Endothelial cell of umbilical vein (primary cell): ENCODE results near the gene SPDYE6. TPM values are rescaled to one million over a fixed set of nuclear protein-coding genes. Genes with fewer than 3 reads are reported as not detected.

Experiments
- BruUV-seq: library from RNA; stranded (reverse); fragments of 400-500 nt; replicated peaks from 2 replicates; lab custom pipeline; 2021; lab: Mats Ljungman, UMichigan
- CTCF ChIA-PET: fragments of 300-600, 350-600 bp; sonication (Branson Sonifier 250); formaldehyde crosslinking; loops from one replicate; lab custom pipeline; 2021; ENCODE audit warnings: antibody characterized with exemption, inconsistent platforms; lab: Charles Lee
- POLR2A ChIA-PET: fragments of 300-600, 350-600 bp; sonication (Branson Sonifier 250); formaldehyde crosslinking; loops from one replicate; lab custom pipeline; 2021; ENCODE audit warnings: antibody characterized with exemption, inconsistent platforms; lab: Charles Lee
- DNase-seq: peaks from one replicate; pipeline ENCODE4 v3.0.0-alpha.2; 2011; ENCODE audit warnings: low read depth, low spot score
- FAIRE-seq: peaks from 2 replicates; lab custom pipeline; 2011; peaks lifted over from hg19 to GRCh38; lab: Jason Lieb, UNC
- H2AFZ ChIP-seq: 2 replicates; pipeline ENCODE4 v1.6.0; 2012; ENCODE audit warnings: low read depth, low read length, control low read depth, inconsistent platforms
- H3K27ac ChIP-seq: 2 replicates; pipeline ENCODE4 v1.5.1; 2011; ENCODE audit warnings: low read depth, mild to moderate bottlenecking, control low read depth, low read length, moderate library complexity; ENCODE audit not compliant: insufficient read depth
- H3K27me3 ChIP-seq, 2 experiments: 2 replicates each; pipeline versions ENCODE4 v1.6.0 to v1.6.1; 2011; ENCODE audit warnings: low read length in 2 of 2, mixed read lengths in 1 of 2; ENCODE audit not compliant: control insufficient read depth in 2 of 2, insufficient read depth in 2 of 2
- H3K36me3 ChIP-seq, 2 experiments: 2 replicates in 1 of 2; 3 replicates in 1 of 2; pipeline ENCODE4 v1.5.1; 2011; ENCODE audit warnings: low read length in 2 of 2, mild to moderate bottlenecking in 1 of 2, moderate library complexity in 1 of 2; ENCODE audit not compliant: control insufficient read depth in 2 of 2, insufficient read depth in 2 of 2; ENCODE audit errors: extremely low read depth in 1 of 2
- H3K4me1 ChIP-seq: 3 replicates; pipeline ENCODE4 v1.5.1; 2011; ENCODE audit warnings: mild to moderate bottlenecking, low read length; ENCODE audit not compliant: control insufficient read depth, insufficient read depth; ENCODE audit errors: extremely low read depth
- H3K4me2 ChIP-seq: 2 replicates; pipeline ENCODE4 v1.6.1; 2011; ENCODE audit warnings: low read length, control low read depth, mixed read lengths; ENCODE audit not compliant: insufficient read depth
- H3K4me3 ChIP-seq, 3 experiments: fragments of 200-600 bp in 1 of 3; sonication (generic), shearing (Covaris generic) in 1 of 3; replicated peaks in 1 of 3; 2 replicates each; pipeline ENCODE4 v1.5.1; 2011 to 2016; ENCODE audit warnings: control low read depth in 3 of 3, low read length in 3 of 3, mild to moderate bottlenecking in 2 of 3, inconsistent platforms in 1 of 3, low read depth in 1 of 3, moderate library complexity in 1 of 3; ENCODE audit not compliant: insufficient read depth in 1 of 3
- H3K79me2 ChIP-seq: 2 replicates; pipeline ENCODE4 v1.6.0; 2012; ENCODE audit warnings: low read length, inconsistent platforms; ENCODE audit not compliant: control insufficient read depth, insufficient read depth
- H3K9ac ChIP-seq: replicated peaks from 2 replicates; pipeline ENCODE3; 2011; ENCODE audit warnings: low read length, control low read depth; ENCODE audit not compliant: insufficient read depth; ENCODE audit errors: extremely low read depth
- H3K9me1 ChIP-seq: replicated peaks from 3 replicates; pipeline ENCODE4 v1.6.0; 2011; ENCODE audit warnings: mild to moderate bottlenecking, low read length; ENCODE audit not compliant: control insufficient read depth, insufficient read depth; ENCODE audit errors: extremely low read depth
- H3K9me3 ChIP-seq: replicated peaks from 2 replicates; pipeline ENCODE4 v1.5.1; 2012; ENCODE audit warnings: low read length, inconsistent platforms; ENCODE audit not compliant: control insufficient read depth, insufficient read depth
- H4K20me1 ChIP-seq: replicated peaks from 2 replicates; pipeline ENCODE3; 2011; ENCODE audit warnings: mild to moderate bottlenecking, low read length; ENCODE audit not compliant: control insufficient read depth, insufficient read depth; ENCODE audit errors: extremely low read depth
- CTCF ChIP-seq, 2 donors: IDR thresholded peaks; 1 replicate in 1 of 2; 2 replicates in 1 of 2; pipeline ENCODE4 v1.5.1; 2011; ENCODE audit warnings: low read length in 2 of 2, mild to moderate bottlenecking in 2 of 2, moderate library complexity in 2 of 2, control low read depth in 1 of 2, inconsistent platforms in 1 of 2, low read depth in 1 of 2; ENCODE audit not compliant: insufficient read depth in 1 of 2; ENCODE audit errors: extremely low read depth in 1 of 2
- EZH2 ChIP-seq: IDR thresholded peaks from 2 replicates; pipeline ENCODE4 v1.6.1; 2012; ENCODE audit warnings: borderline replicate concordance, low read depth, mild to moderate bottlenecking, moderate library complexity, low read length, inconsistent platforms; ENCODE audit not compliant: severe bottlenecking
- FOS ChIP-seq: IDR thresholded peaks from 2 replicates; pipeline ENCODE4 v1.6.1; 2011; ENCODE audit warnings: mild to moderate bottlenecking, low read length, moderate library complexity, borderline replicate concordance; ENCODE audit not compliant: insufficient read depth
- GATA2 ChIP-seq: IDR thresholded peaks from 2 replicates; pipeline ENCODE4 v1.7.0; 2011; ENCODE audit warnings: low read depth, mild to moderate bottlenecking, moderate library complexity, mixed read lengths, low read length; ENCODE audit not compliant: insufficient read length, insufficient read depth
- JUN ChIP-seq: IDR thresholded peaks from 2 replicates; pipeline ENCODE4 v1.6.1; 2011; ENCODE audit warnings: borderline replicate concordance, low read depth; ENCODE audit not compliant: insufficient read length, insufficient read depth
- MAX ChIP-seq: IDR thresholded peaks from 2 replicates; pipeline ENCODE4 v1.6.1; 2011; ENCODE audit not compliant: insufficient read depth, insufficient read length
- MYC ChIP-seq: IDR thresholded peaks from one replicate; pipeline ENCODE4 v1.6.1; 2011; ENCODE audit warnings: mild to moderate bottlenecking, low read depth, low read length
- POLR2A ChIP-seq: IDR thresholded peaks from 2 replicates; pipeline ENCODE4 v1.6.1; 2012; ENCODE audit warnings: low read depth, mild to moderate bottlenecking, control low read depth, low read length
- POLR2AphosphoS5 ChIP-seq: IDR thresholded peaks from 2 replicates; pipeline ENCODE4 v1.6.1; 2012; ENCODE audit warnings: low read depth, mild to moderate bottlenecking, control low read depth, low read length, moderate library complexity; ENCODE audit not compliant: insufficient read depth
- dilution Hi-C: fragments of 300-500 bp; cut with MboI; formaldehyde crosslinking; loops from one replicate; pipeline ENCODE4 v1.15.0; 2019; ENCODE audit warnings: low sequenced_read_pairs; ENCODE audit not compliant: extremely low pct_ligation_motif_present
- intact Hi-C: fragments of 100-400 bp; cut with micrococcal nuclease; formaldehyde crosslinking; loops from one replicate; pipeline ENCODE4 v1.10.0; 2022
- polyA plus RNA-seq, 4 experiments: library from polyadenylated mRNA; depleted of rRNA in 3 of 4; stranded (reverse) in 3 of 4; unstranded in 1 of 4; fragments of >200 nt; gene quantifications; 2 replicates each; pipeline versions ENCODE4 v1.2.1 to v1.2.3, GENCODE V29; 2011 to 2012; ENCODE audit warnings: missing spikeins in 1 of 4
- total RNA-seq: library from RNA; stranded (reverse); gene quantifications from 2 replicates; pipeline ENCODE4 v1.2.3, GENCODE V29; 2021

SPDYE6 gene
- total and polyA plus RNA-seq, 2 donors (not counting 3 experiments of a cell fraction or from before 2014, with no cell fraction given), result not detected

- intact Hi-C loops (no loop called here), dilution Hi-C loops (no loop called here)
- Histone ChIP-seq H3K4me1 (no peaks in the 10 kb centered on the region), H3K9me1 (no peaks in the 10 kb centered on the region), H4K20me1 (no peaks in the 10 kb centered on the region), H3K27me3 (peaks cover 0 to 6% of the 10 kb centered on the region in 2 experiments), H3K4me2 (no peak overlapping the region), H3K9me3 (no peaks in the 10 kb centered on the region), H3K27ac (no peak overlapping the region), H3K9ac (no peak overlapping the region), H3K79me2 (no peaks in the 10 kb centered on the region), H3K36me3 (no peaks in the 10 kb centered on the region), H3K4me3 (no peak overlapping the region), H2AFZ (no peak overlapping the region)
- DNase-seq (no peak), FAIRE-seq (no peak)
- ChIA-PET CTCF (interaction anchor here (1.1 to 1.3 kb wide), 3 partner anchors 10 to 84 kb away, joined by 3 to 4 read pairs (median 4); no protein-coding TSS in a partner anchor), POLR2A (no interaction called here)
- BruUV-seq, result no TSS peak
- TF ChIP-seq POLR2AphosphoS5 (no peak), CTCF (IDR thresholded peaks at IDR 0.05; ENCODE audit: extremely low read depth in 1 of 2, insufficient read depth in 1 of 2, low read depth in 1 of 2, low read length in 2 of 2) (no peak), MYC (no peak), POLR2A (no peak), GATA2 (no peak), MAX (no peak), FOS (no peak), JUN (no peak), EZH2 (no peak)
Measured at GRCh38 chr7:102305414-102306268, 50.6 kb downstream of the SPDYE6 start.
